ENCODE results near the gene DMRTB1. TPM values are rescaled to one million over a fixed set of nuclear protein-coding genes. Genes with fewer than 3 reads are reported as not detected.

DMRTB1 gene
- total RNA-seq, 1 experiment from 2014 or later: not detected

DNA sequence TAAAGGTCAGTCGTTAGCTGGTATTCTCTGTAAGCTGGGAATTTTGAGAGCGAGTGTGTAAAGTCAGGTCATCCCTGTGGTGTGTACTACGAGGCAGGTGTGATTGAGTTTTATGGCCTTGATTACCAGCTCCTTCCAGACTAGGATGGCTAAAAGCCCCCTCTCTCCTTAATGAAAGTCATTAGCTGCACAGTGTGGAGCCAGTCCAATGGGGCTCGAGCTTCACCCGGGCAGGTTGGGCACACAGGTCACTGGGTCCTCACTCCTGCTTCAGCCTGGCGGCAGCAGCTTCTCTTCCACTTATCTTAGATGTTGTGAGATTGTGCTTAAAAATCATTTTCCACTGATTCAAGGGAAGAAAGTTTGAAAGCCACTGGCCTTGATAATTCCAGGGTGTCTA lies 3.0 kb downstream of the DMRTB1 start:
- no peak overlapping the region for H3K4me3 ChIP-seq (ENCODE audit: low read depth in 2 of 2, low read length in 2 of 2)
- H3K36me3 ChIP-seq (ENCODE audit: control insufficient read depth, insufficient read depth, low read length): no peaks in the 10 kb centered on the region
- POLR2A ChIA-PET: no interaction called here
- no TSS peak for BruUV-seq (replicated peaks)
- no peaks in the 10 kb centered on the region for H3K27me3 ChIP-seq (ENCODE audit: control insufficient read depth, insufficient read depth, low read length)
- CTCF ChIA-PET: interaction anchor here (0.7 kb wide), 1 partner anchor 141 kb away, joined by 3 read pairs; no protein-coding TSS in a partner anchor
- in situ Hi-C loops (cut with HindIII; ENCODE audit: low pct_unique_long_range_greater_than_20kb, low sequenced_read_pairs) (no loop called here), intact Hi-C loops (cut with micrococcal nuclease; ENCODE audit: unreplicated experiment) (no loop called here)
- TF ChIP-seq POLR2AphosphoS5 (IDR thresholded peaks at IDR 0.05; ENCODE audit: low read depth, low read length) (no peak), REST (IDR thresholded peaks at IDR 0.05; ENCODE audit: insufficient read depth in 1 of 2, low read depth in 2 of 2, low read length in 1 of 2) (no peak), TCF7L2 (IDR thresholded peaks at IDR 0.05; ENCODE audit: low read depth, low read length) (no peak), CTCF (IDR thresholded peaks at IDR 0.05) (no peak), SIN3A (IDR thresholded peaks at IDR 0.05; ENCODE audit: borderline replicate concordance, insufficient read depth, low read depth, low read length) (no peak)
- H3K4me1 ChIP-seq (ENCODE audit: control insufficient read depth, insufficient read depth, low read length): no peaks in the 10 kb centered on the region
- DNase-seq (ENCODE audit: low read depth, low spot score) (no peak), ATAC-seq (no peak)
- no peak overlapping the region for H3K27ac ChIP-seq (ENCODE audit: low read length)
- H3K9me3 ChIP-seq (ENCODE audit: control insufficient read depth, insufficient read depth, low read depth, low read length): no peaks in the 10 kb centered on the region

- Histone ChIP-seq H3K4me1 (ENCODE audit: control insufficient read depth, insufficient read depth, low read length) (no peaks in the 10 kb centered on the region), H3K27ac (ENCODE audit: low read length) (no peak overlapping the region), H3K36me3 (ENCODE audit: control insufficient read depth, insufficient read depth, low read length) (no peaks in the 10 kb centered on the region), H3K27me3 (ENCODE audit: control insufficient read depth, insufficient read depth, low read length) (no peaks in the 10 kb centered on the region), H3K4me3 (ENCODE audit: low read depth in 2 of 2, low read length in 2 of 2) (no peak overlapping the region), H3K9me3 (ENCODE audit: control insufficient read depth, insufficient read depth, low read depth, low read length) (no peaks in the 10 kb centered on the region)
- BruUV-seq (replicated peaks): no TSS peak
- CTCF ChIA-PET: no interaction called here
- DNase-seq (ENCODE audit: low read depth, low spot score): no peak
- TF ChIP-seq TCF7L2 (IDR thresholded peaks at IDR 0.05; ENCODE audit: low read depth, low read length) (no peak), SIN3A (IDR thresholded peaks at IDR 0.05; ENCODE audit: borderline replicate concordance, insufficient read depth, low read depth, low read length) (no peak), POLR2AphosphoS5 (IDR thresholded peaks at IDR 0.05; ENCODE audit: low read depth, low read length) (no peak), REST (IDR thresholded peaks at IDR 0.05; ENCODE audit: insufficient read depth in 1 of 2, low read depth in 2 of 2, low read length in 1 of 2) (no peak), CTCF (IDR thresholded peaks at IDR 0.05) (no peak)
- in situ Hi-C loops (cut with HindIII; ENCODE audit: low pct_unique_long_range_greater_than_20kb, low sequenced_read_pairs) (no loop called here), intact Hi-C loops (cut with micrococcal nuclease; ENCODE audit: unreplicated experiment) (no loop called here)
- ATAC-seq: peak; percentile 31; the same call in 1 of the 2 replicates
- POLR2A ChIA-PET: no interaction called here
Observed at GRCh38 chr1:53462769-53463501, 3.7 kb downstream of the DMRTB1 start.
